GM12878 (cell line): Measurements from ENCODE around the gene TYRO3. TPM values are rescaled to one million over a fixed set of nuclear protein-coding genes. Genes with fewer than 3 reads are reported as not detected.

Experiments used
- ATAC-seq: fragments of 200-7000 bp; cut with Tn5 transposase; 3 replicates; pipeline ENCODE4 v1.9.1; 2020; ENCODE audit warnings: mild to moderate bottlenecking, moderate library complexity
- BruUV-seq: library from RNA; stranded (reverse); fragments of 400-500 nt; replicated peaks from 2 replicates; lab custom pipeline; 2021; lab: Mats Ljungman, UMichigan
- CTCF ChIA-PET: fragments of 300-600 bp; sonication (Branson Sonifier 250); formaldehyde crosslinking; extraction: SDS; loops from one replicate; lab custom pipeline; 2021; ENCODE audit warnings: inconsistent platforms; lab: Yijun Ruan, JAX
- POLR2A ChIA-PET: fragments of 350-600 bp; formaldehyde crosslinking; extraction: SDS; loops from one replicate; lab custom pipeline; 2021; ENCODE audit warnings: inconsistent platforms; lab: Charles Lee
- RAD21 ChIA-PET: fragments of 300-600 bp; sonication (Branson Sonifier 250); formaldehyde crosslinking; loops from one replicate; lab custom pipeline; 2023; ENCODE audit warnings: antibody characterized with exemption; ENCODE audit not compliant: unreplicated experiment; lab: Charles Lee
- SMC1A ChIA-PET: fragments of 300-600 bp; sonication (Branson Sonifier 250); formaldehyde crosslinking; loops from one replicate; lab custom pipeline; 2023; ENCODE audit not compliant: unreplicated experiment, uncharacterized antibody; lab: Charles Lee
- DNase-seq: peaks from one replicate; pipeline ENCODE4 v3.0.0-alpha.2; 2011; ENCODE audit warnings: low read depth, low spot score
- FAIRE-seq: peaks from 3 replicates; lab custom pipeline; 2011; peaks lifted over from hg19 to GRCh38; lab: Jason Lieb, UNC
- H2AFZ ChIP-seq: 2 replicates; pipeline ENCODE4 v1.6.0; 2011; ENCODE audit warnings: low read depth, low read length, control low read depth; ENCODE audit not compliant: control insufficient read depth
- H3K27ac ChIP-seq: 2 replicates; pipeline ENCODE4 v1.5.1; 2011; ENCODE audit warnings: control low read depth; ENCODE audit not compliant: control insufficient read depth, insufficient read depth
- H3K27me3 ChIP-seq, 2 experiments: replicated peaks in 1 of 2; 2 replicates each; pipeline versions ENCODE4 v1.6.0 to v1.6.1; 2011; ENCODE audit warnings: low read length in 1 of 2; ENCODE audit not compliant: control insufficient read depth in 2 of 2, insufficient read depth in 2 of 2
- H3K36me3 ChIP-seq, 2 experiments: 2 replicates each; pipeline ENCODE4 v1.5.1; 2011; ENCODE audit warnings: low read length in 1 of 2; ENCODE audit not compliant: control insufficient read depth in 2 of 2, insufficient read depth in 2 of 2
- H3K4me1 ChIP-seq: 2 replicates; pipeline ENCODE4 v1.6.1; 2011; ENCODE audit warnings: mild to moderate bottlenecking, low read length, moderate library complexity, mixed read lengths; ENCODE audit not compliant: control insufficient read depth, insufficient read depth
- H3K4me2 ChIP-seq: 2 replicates; pipeline ENCODE4 v1.6.0; 2011; ENCODE audit warnings: control low read depth; ENCODE audit not compliant: control insufficient read depth, insufficient read depth
- H3K4me3 ChIP-seq: fragments of 200-600 bp; sonication (generic); 2 replicates; pipeline ENCODE4 v1.5.1; 2016
- H3K79me2 ChIP-seq: 2 replicates; pipeline ENCODE4 v1.6.0; 2011; ENCODE audit warnings: low read length; ENCODE audit not compliant: control insufficient read depth, insufficient read depth
- H3K9ac ChIP-seq: 2 replicates; pipeline ENCODE4 v1.8.0; 2011; ENCODE audit warnings: low read length, control low read depth, mixed read lengths; ENCODE audit not compliant: control insufficient read depth, insufficient read depth
- H3K9me3 ChIP-seq: replicated peaks from 3 replicates; pipeline ENCODE4 v1.5.1; 2011; ENCODE audit warnings: mild to moderate bottlenecking, low read length; ENCODE audit not compliant: control insufficient read depth, insufficient read depth
- H4K20me1 ChIP-seq: 2 replicates; pipeline ENCODE4 v1.6.0; 2011; ENCODE audit not compliant: control insufficient read depth, insufficient read depth
- BACH1 ChIP-seq: fragments of 450-650 bp; IDR thresholded peaks from 2 replicates; pipeline ENCODE4 v1.6.1; 2017; ENCODE audit warnings: mild to moderate bottlenecking, borderline replicate concordance
- CREB1 ChIP-seq: IDR thresholded peaks from 2 replicates; pipeline ENCODE4 v1.6.1; 2012; ENCODE audit warnings: low read depth, mild to moderate bottlenecking, inconsistent platforms
- FOXM1 ChIP-seq: IDR thresholded peaks from 2 replicates; pipeline ENCODE4 v1.6.1; 2012; ENCODE audit warnings: low read depth, mild to moderate bottlenecking, inconsistent platforms, low read length, moderate library complexity
- HDGF ChIP-seq: fragments of 450-650 bp; IDR thresholded peaks from 2 replicates; pipeline ENCODE4 v1.6.1; 2016; ENCODE audit warnings: antibody characterized with exemption
- JUNB ChIP-seq: IDR thresholded peaks from 2 replicates; pipeline ENCODE4 v1.6.1; 2016; ENCODE audit warnings: antibody characterized with exemption, mild to moderate bottlenecking
- JUND ChIP-seq: IDR thresholded peaks from 2 replicates; pipeline ENCODE4 v1.6.1; 2012; ENCODE audit warnings: low read depth, mild to moderate bottlenecking, low read length, improper control_type of control experiment, moderate library complexity
- LARP7 ChIP-seq: fragments of 450-650 bp; IDR thresholded peaks from 2 replicates; pipeline ENCODE4 v1.6.1; 2017; ENCODE audit warnings: mild to moderate bottlenecking
- MEF2A ChIP-seq: IDR thresholded peaks from 2 replicates; pipeline ENCODE4 v1.6.1; 2011; ENCODE audit warnings: low read depth, mild to moderate bottlenecking, low read length, moderate library complexity; ENCODE audit not compliant: insufficient read depth
- MYB ChIP-seq: fragments of 150-350 bp; IDR thresholded peaks from 2 replicates; pipeline ENCODE4 v1.6.1; 2014; ENCODE audit warnings: mild to moderate bottlenecking, low read depth, low read length, borderline replicate concordance
- NRF1 ChIP-seq: conservative IDR thresholded peaks from 2 replicates; pipeline ENCODE4 v1.6.1; 2011; ENCODE audit warnings: mild to moderate bottlenecking, low read depth, low read length, improper control_type of control experiment
- RB1 ChIP-seq: fragments of 450-650 bp; formaldehyde crosslinking; IDR thresholded peaks from 2 replicates; pipeline ENCODE4 v1.6.1; 2017; ENCODE audit warnings: mild to moderate bottlenecking, borderline replicate concordance
- SIN3A ChIP-seq: IDR thresholded peaks from 2 replicates; pipeline ENCODE4 v1.6.1; 2012; ENCODE audit warnings: low read depth, low read length, improper control_type of control experiment
- SP1 ChIP-seq: IDR thresholded peaks from one replicate; pipeline ENCODE4 v1.6.1; 2011; ENCODE audit warnings: low read depth, low read length
- SREBF2 ChIP-seq: IDR thresholded peaks from 2 replicates; pipeline ENCODE4 v1.6.1; 2012; ENCODE audit warnings: mild to moderate bottlenecking, low read length
- TCF7 ChIP-seq: IDR thresholded peaks from 2 replicates; pipeline ENCODE4 v1.6.1; 2014; ENCODE audit warnings: antibody characterized with exemption, borderline replicate concordance
- ZNF24 ChIP-seq: fragments of 450-650 bp; IDR thresholded peaks from 2 replicates; pipeline ENCODE4 v1.6.1; 2017; ENCODE audit warnings: antibody characterized with exemption, mild to moderate bottlenecking
- ZSCAN29 ChIP-seq: fragments of 450-650 bp; IDR thresholded peaks from 2 replicates; pipeline ENCODE4 v1.6.1; 2017; ENCODE audit warnings: mild to moderate bottlenecking, moderate library complexity
- WGBS: methylation state at CpG from one replicate; pipeline ENCODE4 v1.1.6; 2016; ENCODE audit warnings: low lambda C conversion rate; ENCODE audit not compliant: insufficient replicate concordance, insufficient coverage; ENCODE audit errors: missing lambda C conversion rate; 5-methylcytosine and 5-hydroxymethylcytosine counted together
- in situ Hi-C: fragments of 300-500 bp; cut with MboI; formaldehyde crosslinking; loops from 9 replicates; pipeline ENCODE4 v1.14.3; 2018; ENCODE audit warnings: mixed read lengths
- intact Hi-C: fragments of 100-400 bp; cut with micrococcal nuclease; formaldehyde crosslinking; loops from one replicate; pipeline ENCODE4 v1.14.2; 2022; ENCODE audit not compliant: unreplicated experiment
- polyA plus RNA-seq, 11 experiments: library from polyadenylated mRNA; depleted of rRNA in 4 of 11; unstranded in 6 of 11; stranded (reverse) in 5 of 11; fragments of >200 nt; fragmentation: Nextera tagmentation in 4 of 11; fragmentation: Illumina TruSeq in 1 of 11; extraction: Ambion mirVana in 4 of 11; extraction: Trizol in 1 of 11; gene quantifications; 1 replicate in 1 of 11; 2 replicates in 10 of 11; pipeline versions ENCODE4 v1.2.1 to v1.2.3, GENCODE V29; 2011 to 2016; ENCODE audit warnings: inconsistent platforms in 2 of 11, missing spikeins in 2 of 11, low read depth in 1 of 11
- total RNA-seq, 4 experiments: library from RNA; depleted of rRNA in 3 of 4; stranded (reverse); fragments of >200 nt in 3 of 4; fragmentation: Illumina TruSeq in 1 of 4; extraction: Trizol in 1 of 4; gene quantifications; 2 replicates each; pipeline versions ENCODE4 v1.2.1 to v1.2.3, GENCODE V29; 2013 to 2021
- TF ChIP-seq, protein P1 (sequence below): fragments of 450-650 bp; IDR thresholded peaks from 2 replicates; pipeline ENCODE4 v1.6.1; 2016; ENCODE audit warnings: mild to moderate bottlenecking
- TF ChIP-seq, protein P2 (sequence below): IDR thresholded peaks from 2 replicates; pipeline ENCODE4 v1.6.1; 2011; ENCODE audit warnings: borderline replicate concordance, low read depth, mild to moderate bottlenecking, moderate library complexity, mixed read lengths, low read length; ENCODE audit not compliant: insufficient read depth; ENCODE audit errors: extremely low read length

Gene TYRO3
- total and polyA plus RNA-seq, 10 of the 15 experiments (the other 5 are each of a cell fraction or from before 2014, with no cell fraction given) = 0.06 to 0.28 (median 0.13) TPM; not detected in 4

DNA sequence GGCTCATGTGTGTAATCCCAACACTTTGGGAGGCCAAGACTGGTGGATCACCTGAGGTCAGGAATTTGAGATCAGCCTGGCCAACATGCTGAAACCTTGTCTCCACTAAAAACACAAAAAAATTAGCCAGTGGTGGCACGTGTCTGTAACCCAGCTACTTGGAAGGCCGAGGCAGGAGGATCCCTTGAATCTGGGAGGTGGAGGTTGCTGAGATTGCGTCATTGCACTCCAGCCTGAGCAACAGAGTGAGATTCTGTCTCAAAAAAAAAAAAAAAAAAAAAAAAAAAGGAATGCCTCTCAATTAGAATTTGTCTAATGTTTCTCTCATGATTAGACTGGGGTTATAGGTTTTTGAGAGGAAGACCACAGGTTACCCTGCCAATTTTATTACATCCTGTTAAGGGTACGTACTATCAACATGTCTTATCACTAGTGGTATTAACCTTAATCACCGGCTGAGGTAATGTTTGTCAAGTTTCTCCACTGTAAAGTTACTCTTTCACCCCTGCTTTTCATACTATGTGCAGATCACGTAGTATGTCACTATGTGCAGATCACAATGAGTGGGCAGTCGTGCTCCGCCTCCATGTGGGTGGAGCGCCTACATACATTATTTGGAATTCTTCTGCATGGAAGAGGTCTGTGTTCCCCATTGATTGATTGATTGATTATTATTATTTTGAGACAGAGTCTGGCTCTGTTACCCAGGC lies 8.8 kb upstream of the TYRO3 start:
- Histone ChIP-seq H3K27me3 (no peaks in the 10 kb centered on the region), H3K79me2 (no peaks in the 10 kb centered on the region), H3K27ac (no peak overlapping the region), H3K36me3 (no peaks in the 10 kb centered on the region), H2AFZ (no peak overlapping the region), H3K4me2 (no peak overlapping the region), H3K4me3 (no peak overlapping the region), H3K9ac (no peak overlapping the region), H3K9me3 (no peaks in the 10 kb centered on the region), H4K20me1 (no peaks in the 10 kb centered on the region), H3K4me1 (no peaks in the 10 kb centered on the region)
- WGBS = 70% methylated on average over 9 of the region's 9 CpGs
- BruUV-seq = no TSS peak
- in situ Hi-C loops = no loop called here
- ATAC-seq (no peak), FAIRE-seq (no peak), DNase-seq (no peak)
- intact Hi-C loops = no loop called here
- CTCF ChIA-PET = no interaction called here
- SMC1A ChIA-PET = no interaction called here
- no peak for TF ChIP-seq ZSCAN29
- TF ChIP-seq TCF7 = no peak
- no peak for TF ChIP-seq MYB
- no peak for TF ChIP-seq NRF1
- no peak for TF ChIP-seq SIN3A
- no peak for TF ChIP-seq SREBF2
- no peak for TF ChIP-seq RB1
- TF ChIP-seq MEF2A = no peak
- TF ChIP-seq JUND = no peak
- TF ChIP-seq, protein P1, sequence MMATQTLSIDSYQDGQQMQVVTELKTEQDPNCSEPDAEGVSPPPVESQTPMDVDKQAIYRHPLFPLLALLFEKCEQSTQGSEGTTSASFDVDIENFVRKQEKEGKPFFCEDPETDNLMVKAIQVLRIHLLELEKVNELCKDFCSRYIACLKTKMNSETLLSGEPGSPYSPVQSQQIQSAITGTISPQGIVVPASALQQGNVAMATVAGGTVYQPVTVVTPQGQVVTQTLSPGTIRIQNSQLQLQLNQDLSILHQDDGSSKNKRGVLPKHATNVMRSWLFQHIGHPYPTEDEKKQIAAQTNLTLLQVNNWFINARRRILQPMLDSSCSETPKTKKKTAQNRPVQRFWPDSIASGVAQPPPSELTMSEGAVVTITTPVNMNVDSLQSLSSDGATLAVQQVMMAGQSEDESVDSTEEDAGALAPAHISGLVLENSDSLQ = no peak
- no peak for TF ChIP-seq SP1
- TF ChIP-seq, protein P2, sequence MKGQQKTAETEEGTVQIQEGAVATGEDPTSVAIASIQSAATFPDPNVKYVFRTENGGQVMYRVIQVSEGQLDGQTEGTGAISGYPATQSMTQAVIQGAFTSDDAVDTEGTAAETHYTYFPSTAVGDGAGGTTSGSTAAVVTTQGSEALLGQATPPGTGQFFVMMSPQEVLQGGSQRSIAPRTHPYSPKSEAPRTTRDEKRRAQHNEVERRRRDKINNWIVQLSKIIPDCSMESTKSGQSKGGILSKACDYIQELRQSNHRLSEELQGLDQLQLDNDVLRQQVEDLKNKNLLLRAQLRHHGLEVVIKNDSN = no peak
- TF ChIP-seq HDGF = no peak
- TF ChIP-seq BACH1 = no peak
- TF ChIP-seq LARP7 = no peak
- no peak for TF ChIP-seq JUNB
- TF ChIP-seq CREB1 = no peak
- no peak for TF ChIP-seq ZNF24
- no peak for TF ChIP-seq FOXM1
- RAD21 ChIA-PET = no interaction called here
- POLR2A ChIA-PET = no interaction called here
